ENCODE measurements around the gene EYA4.

GRCh38 chr6:133297657-133298056, 56.5 kb downstream of the EYA4 start:
- TF ChIP-seq JUN (IDR thresholded peaks at IDR 0.05; ENCODE audit: borderline replicate concordance, insufficient read depth, insufficient read length, low read depth) (no peak), CTCF (IDR thresholded peaks at IDR 0.05; ENCODE audit: extremely low read depth in 1 of 2, insufficient read depth in 1 of 2, low read depth in 1 of 2, low read length in 2 of 2) (no peak), POLR2A (IDR thresholded peaks at IDR 0.05; ENCODE audit: low read depth, low read length) (no peak), POLR2AphosphoS5 (IDR thresholded peaks at IDR 0.05; ENCODE audit: insufficient read depth, low read depth, low read length) (no peak), GATA2 (IDR thresholded peaks at IDR 0.05; ENCODE audit: insufficient read depth, insufficient read length, low read depth, low read length) (no peak), EZH2 (IDR thresholded peaks at IDR 0.05; ENCODE audit: borderline replicate concordance, low read depth, low read length, severe bottlenecking) (no peak), MAX (IDR thresholded peaks at IDR 0.05; ENCODE audit: insufficient read depth, insufficient read length) (no peak)
